HepG2 (cell line): ENCODE data around the gene IFIT2. TPM values are rescaled to one million over a fixed set of nuclear protein-coding genes. Genes with fewer than 3 reads are reported as not detected.

Experiments used
- BRD4 ChIP-seq: sonication (generic); formaldehyde crosslinking; IDR thresholded peaks from 2 replicates; pipeline ENCODE4 v1.4.0; 2020; ENCODE audit warnings: missing genetic modification reagents
- GATAD2A ChIP-seq: IDR thresholded peaks from 2 replicates; pipeline ENCODE4 v1.6.1; 2016
- HMGA1 ChIP-seq: sonication (generic); formaldehyde crosslinking; conservative IDR thresholded peaks from 2 replicates; pipeline ENCODE4 v1.4.0; 2020; ENCODE audit warnings: missing genetic modification reagents
- KAT2B ChIP-seq: fragments of 150-350 bp; IDR thresholded peaks from 2 replicates; pipeline ENCODE4 v1.6.1; 2014; ENCODE audit warnings: low read depth, low read length, borderline replicate concordance
- MAF1 ChIP-seq: sonication (generic); formaldehyde crosslinking; IDR thresholded peaks from 2 replicates; pipeline ENCODE4 v1.5.0; 2020; ENCODE audit warnings: missing genetic modification reagents, borderline replicate concordance
- MED13 ChIP-seq: sonication (generic); formaldehyde crosslinking; IDR thresholded peaks from 2 replicates; pipeline ENCODE4 v1.5.0; 2020; ENCODE audit warnings: missing genetic modification reagents
- MIXL1 ChIP-seq: IDR thresholded peaks from 2 replicates; pipeline ENCODE4 v1.6.1; 2016
- MYC ChIP-seq: sonication (generic); formaldehyde crosslinking; IDR thresholded peaks from 2 replicates; pipeline ENCODE4 v1.9.0; 2021; ENCODE audit warnings: missing genetic modification reagents, borderline replicate concordance
- NCOA5 ChIP-seq: sonication (generic); formaldehyde crosslinking; IDR thresholded peaks from 2 replicates; pipeline ENCODE4 v1.4.0; 2020; ENCODE audit warnings: missing genetic modification reagents
- NKX3-1 ChIP-seq: sonication (generic); formaldehyde crosslinking; IDR thresholded peaks from 2 replicates; pipeline ENCODE4 v1.5.0; 2020; ENCODE audit warnings: missing genetic modification reagents
- NR2F1 ChIP-seq, 2 experiments: fragments of 450-650 bp in 1 of 2; formaldehyde crosslinking in 1 of 2; IDR thresholded peaks; 2 replicates each; pipeline versions ENCODE4 v1.5.0 to v1.6.1; 2016 to 2020; ENCODE audit warnings: mild to moderate bottlenecking in 1 of 2, missing compliant biosample characterization in 1 of 2, missing genetic modification reagents in 1 of 2, moderate library complexity in 1 of 2
- RBM39 ChIP-seq: fragments of 200-400 bp; formaldehyde crosslinking; IDR thresholded peaks from one replicate; pipeline ENCODE4 v1.6.1; 2018; ENCODE audit warnings: antibody characterized with exemption, mild to moderate bottlenecking, low read depth, low read length; ENCODE audit not compliant: poor library complexity, severe bottlenecking
- RCOR2 ChIP-seq: IDR thresholded peaks from 2 replicates; pipeline ENCODE4 v1.6.1; 2016; ENCODE audit warnings: missing biosample characterization, missing genetic modification reagents
- SMAD3 ChIP-seq: sonication (generic); formaldehyde crosslinking; IDR thresholded peaks from 2 replicates; pipeline ENCODE4 v1.4.0; 2020; ENCODE audit warnings: missing genetic modification reagents
- ZMAT3 ChIP-seq: sonication (generic); formaldehyde crosslinking; conservative IDR thresholded peaks from 2 replicates; pipeline ENCODE4 v1.7.0; 2021; ENCODE audit warnings: missing genetic modification reagents
- ZMYM4 ChIP-seq: sonication (generic); formaldehyde crosslinking; IDR thresholded peaks from 2 replicates; pipeline ENCODE4 v1.8.1; 2023; ENCODE audit warnings: mild to moderate bottlenecking, missing genetic modification reagents
- ZNF34 ChIP-seq: sonication (generic); formaldehyde crosslinking; IDR thresholded peaks from 2 replicates; pipeline ENCODE4 v1.4.0; 2020; ENCODE audit warnings: mild to moderate bottlenecking, missing genetic modification reagents, borderline replicate concordance
- ZNF451 ChIP-seq: sonication (generic); formaldehyde crosslinking; IDR thresholded peaks from 2 replicates; pipeline ENCODE4 v1.5.0; 2020; ENCODE audit warnings: mild to moderate bottlenecking, missing genetic modification reagents
- ZNF496 ChIP-seq: sonication (generic); formaldehyde crosslinking; IDR thresholded peaks from 2 replicates; pipeline ENCODE4 v1.8.1; 2023; ENCODE audit warnings: mild to moderate bottlenecking, moderate library complexity, missing genetic modification reagents; ENCODE audit not compliant: insufficient replicate concordance
- ZNF546 ChIP-seq: sonication (generic); formaldehyde crosslinking; conservative IDR thresholded peaks from 2 replicates; pipeline ENCODE4 v1.8.1; 2023; ENCODE audit warnings: mild to moderate bottlenecking, missing genetic modification reagents
- ZNF562 ChIP-seq: sonication (generic); formaldehyde crosslinking; IDR thresholded peaks from 2 replicates; pipeline ENCODE4 v1.8.0; 2022; ENCODE audit warnings: missing genetic modification reagents, borderline replicate concordance
- ZNF672 ChIP-seq: sonication (generic); formaldehyde crosslinking; IDR thresholded peaks from 2 replicates; pipeline ENCODE4 v1.8.1; 2022; ENCODE audit warnings: missing genetic modification reagents
- ZNF703 ChIP-seq: sonication (generic); formaldehyde crosslinking; IDR thresholded peaks from 2 replicates; pipeline ENCODE4 v1.5.1; 2020; ENCODE audit warnings: missing genetic modification reagents, mild to moderate bottlenecking, moderate library complexity, borderline replicate concordance
- polyA plus RNA-seq, 8 experiments: library from polyadenylated mRNA; depleted of rRNA in 3 of 8; stranded (reverse) in 7 of 8; unstranded in 1 of 8; fragments of >200 nt; fragmentation: Illumina TruSeq in 4 of 8; extraction: Trizol in 4 of 8; gene quantifications; 2 replicates each; pipeline versions ENCODE4 v1.2.1 to v1.2.3, GENCODE V29; 2011 to 2016; ENCODE audit warnings: low read depth in 4 of 8, missing spikeins in 1 of 8, mixed read lengths in 1 of 8; ENCODE audit not compliant: insufficient read depth in 1 of 8
- total RNA-seq, 5 experiments: library from RNA; depleted of rRNA; stranded (reverse); fragments of >200 nt; fragmentation: Illumina TruSeq; extraction: Trizol; gene quantifications; 2 replicates each; pipeline ENCODE4 v1.2.3, GENCODE V29; 2016; ENCODE audit warnings: low read depth in 1 of 5
- TF ChIP-seq, protein P1 (sequence below): sonication (generic); formaldehyde crosslinking; IDR thresholded peaks from 2 replicates; pipeline ENCODE4 v1.5.1; 2020; ENCODE audit warnings: mild to moderate bottlenecking, moderate library complexity, missing genetic modification reagents
- TF ChIP-seq, protein P2 (sequence below): sonication (generic); formaldehyde crosslinking; IDR thresholded peaks from 2 replicates; pipeline ENCODE4 v1.5.0; 2020; ENCODE audit warnings: missing genetic modification reagents
- TF ChIP-seq, protein P3 (sequence below): IDR thresholded peaks from 2 replicates; pipeline ENCODE4 v1.6.1; 2016; ENCODE audit warnings: control low read depth

Gene IFIT2
- total and polyA plus RNA-seq, 2 of the 13 experiments (the other 11 are each of a cell fraction or from before 2014, with no cell fraction given): 0.04 to 0.15 TPM

DNA sequence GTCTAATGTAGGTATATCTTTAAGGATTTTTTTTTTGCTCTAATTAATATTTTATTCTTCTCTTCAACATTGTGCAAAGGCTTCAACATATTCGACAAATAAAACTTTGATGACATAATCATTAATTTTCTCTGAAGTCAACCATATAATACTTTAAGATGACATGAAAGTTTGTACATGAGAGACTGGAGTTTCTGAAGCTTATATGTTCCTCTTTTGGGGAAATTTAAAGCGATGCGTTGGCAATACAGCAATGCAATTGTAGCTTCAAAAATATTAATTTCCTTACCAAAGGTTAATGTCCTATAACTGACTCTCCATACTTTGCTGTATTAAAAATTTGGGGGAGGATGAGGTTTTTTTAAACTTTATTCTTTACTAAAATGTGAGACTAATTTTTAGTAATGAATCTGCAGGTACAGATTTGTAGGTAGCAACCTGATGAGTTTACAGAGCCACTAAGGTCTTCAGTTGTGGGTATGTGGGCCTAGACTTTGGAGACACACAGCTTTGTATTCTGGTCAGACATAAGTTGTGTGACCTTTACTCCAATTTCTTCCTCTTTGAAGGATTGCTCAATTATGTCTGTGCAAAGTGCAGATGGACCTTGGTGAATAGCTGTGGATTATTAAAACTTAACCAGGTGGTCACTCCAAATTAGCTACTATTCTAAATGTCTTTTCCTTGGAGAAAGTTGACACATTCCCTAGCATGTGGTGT, 32.3 kb upstream of the IFIT2 start (continued):
- TF ChIP-seq, protein P1, sequence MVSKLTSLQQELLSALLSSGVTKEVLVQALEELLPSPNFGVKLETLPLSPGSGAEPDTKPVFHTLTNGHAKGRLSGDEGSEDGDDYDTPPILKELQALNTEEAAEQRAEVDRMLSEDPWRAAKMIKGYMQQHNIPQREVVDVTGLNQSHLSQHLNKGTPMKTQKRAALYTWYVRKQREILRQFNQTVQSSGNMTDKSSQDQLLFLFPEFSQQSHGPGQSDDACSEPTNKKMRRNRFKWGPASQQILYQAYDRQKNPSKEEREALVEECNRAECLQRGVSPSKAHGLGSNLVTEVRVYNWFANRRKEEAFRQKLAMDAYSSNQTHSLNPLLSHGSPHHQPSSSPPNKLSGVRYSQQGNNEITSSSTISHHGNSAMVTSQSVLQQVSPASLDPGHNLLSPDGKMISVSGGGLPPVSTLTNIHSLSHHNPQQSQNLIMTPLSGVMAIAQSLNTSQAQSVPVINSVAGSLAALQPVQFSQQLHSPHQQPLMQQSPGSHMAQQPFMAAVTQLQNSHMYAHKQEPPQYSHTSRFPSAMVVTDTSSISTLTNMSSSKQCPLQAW (CRISPR knock-in tag): no peak
- TF ChIP-seq MED13 (CRISPR knock-in tag) (no peak), SMAD3 (CRISPR knock-in tag) (0 out of 2 replicates have a peak, but pooled peaks have one; percentile 65), RBM39 (no peak), ZNF546 (CRISPR knock-in tag) (no peak), RCOR2 (CRISPR knock-in tag) (0 out of 2 replicates have a peak, but pooled peaks have one; percentile 33), ZNF451 (CRISPR knock-in tag) (no peak), NKX3-1 (CRISPR knock-in tag) (no peak), ZNF672 (CRISPR knock-in tag) (no peak), NCOA5 (no peak), NR2F1 (CRISPR knock-in tag; IDR thresholded peaks at IDR 0.05) (0 out of 4 replicates have a peak, but pooled peaks of 1 of the 2 experiments have one; percentile 12), BRD4 (no peak), ZNF496 (CRISPR knock-in tag) (no peak), KAT2B (no peak), ZNF34 (CRISPR knock-in tag) (no peak), ZMAT3 (CRISPR knock-in tag) (no peak), ZNF562 (no peak), GATAD2A (CRISPR knock-in tag) (peak; percentile 72), MIXL1 (CRISPR knock-in tag) (peak; percentile 85), ZNF703 (CRISPR knock-in tag) (no peak), HMGA1 (CRISPR knock-in tag) (no peak), MYC (CRISPR knock-in tag) (no peak), MAF1 (CRISPR knock-in tag) (no peak), ZMYM4 (CRISPR knock-in tag) (peak; percentile 51; the same call in 1 of the 2 replicates)
- TF ChIP-seq, protein P2, sequence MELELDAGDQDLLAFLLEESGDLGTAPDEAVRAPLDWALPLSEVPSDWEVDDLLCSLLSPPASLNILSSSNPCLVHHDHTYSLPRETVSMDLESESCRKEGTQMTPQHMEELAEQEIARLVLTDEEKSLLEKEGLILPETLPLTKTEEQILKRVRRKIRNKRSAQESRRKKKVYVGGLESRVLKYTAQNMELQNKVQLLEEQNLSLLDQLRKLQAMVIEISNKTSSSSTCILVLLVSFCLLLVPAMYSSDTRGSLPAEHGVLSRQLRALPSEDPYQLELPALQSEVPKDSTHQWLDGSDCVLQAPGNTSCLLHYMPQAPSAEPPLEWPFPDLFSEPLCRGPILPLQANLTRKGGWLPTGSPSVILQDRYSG: no peak
- TF ChIP-seq, protein P3, sequence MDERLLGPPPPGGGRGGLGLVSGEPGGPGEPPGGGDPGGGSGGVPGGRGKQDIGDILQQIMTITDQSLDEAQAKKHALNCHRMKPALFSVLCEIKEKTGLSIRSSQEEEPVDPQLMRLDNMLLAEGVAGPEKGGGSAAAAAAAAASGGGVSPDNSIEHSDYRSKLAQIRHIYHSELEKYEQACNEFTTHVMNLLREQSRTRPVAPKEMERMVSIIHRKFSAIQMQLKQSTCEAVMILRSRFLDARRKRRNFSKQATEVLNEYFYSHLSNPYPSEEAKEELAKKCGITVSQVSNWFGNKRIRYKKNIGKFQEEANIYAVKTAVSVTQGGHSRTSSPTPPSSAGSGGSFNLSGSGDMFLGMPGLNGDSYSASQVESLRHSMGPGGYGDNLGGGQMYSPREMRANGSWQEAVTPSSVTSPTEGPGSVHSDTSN: no peak
